GM10847 (cell line): ENCODE measurements around the gene MAF.

Experiments used
- POLR2A ChIP-seq: IDR thresholded peaks from 2 replicates; pipeline ENCODE4 v1.6.1; 2011; ENCODE audit not compliant: insufficient read length; ENCODE audit errors: extremely low read depth

Gene MAF

DNA sequence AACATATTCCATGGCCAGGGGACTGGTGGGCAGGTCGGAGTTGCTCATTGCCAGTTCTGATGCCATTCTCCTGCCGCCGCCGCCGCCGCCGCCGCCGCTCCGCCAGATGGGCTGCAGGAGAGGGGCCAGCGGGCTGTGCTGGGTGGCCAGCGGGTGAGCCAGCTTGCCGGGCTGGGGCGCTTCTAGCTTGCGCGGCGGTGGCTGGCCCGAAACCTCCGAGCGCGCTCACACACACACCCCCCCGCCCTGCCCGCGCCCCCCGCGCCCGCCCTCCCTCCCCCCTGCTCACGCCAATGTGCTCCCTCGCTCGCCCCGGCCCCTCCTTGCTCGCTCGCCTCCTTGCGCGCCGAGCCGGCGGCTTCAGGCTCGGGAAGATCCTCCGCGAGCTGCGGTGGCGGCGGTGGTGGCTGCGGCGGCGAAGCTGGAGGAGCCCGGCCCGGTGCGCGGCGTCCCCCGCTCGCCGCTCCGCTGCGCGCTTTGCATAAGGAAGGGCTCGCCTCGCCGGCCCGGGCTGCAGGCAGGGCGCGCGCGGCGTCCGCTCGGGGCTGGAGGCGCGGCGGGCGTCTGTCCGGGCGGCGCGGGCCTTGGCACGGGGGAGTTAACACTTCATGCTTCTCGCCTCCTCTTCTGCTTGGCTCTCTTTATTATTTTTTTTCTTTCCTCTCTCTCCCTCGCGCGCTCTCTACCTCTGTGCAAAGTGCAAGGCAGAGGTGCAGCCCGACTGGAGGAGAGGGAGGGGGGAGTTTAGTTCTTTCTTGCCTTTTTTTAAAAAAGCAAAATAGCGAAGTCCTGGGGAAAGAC lies 500 bp downstream of the MAF start:
- TF ChIP-seq POLR2A = no peak

- no peak for TF ChIP-seq POLR2A
Measured at GRCh38 chr16:79599256-79599836, 1.2 kb downstream of the MAF start.

DNA sequence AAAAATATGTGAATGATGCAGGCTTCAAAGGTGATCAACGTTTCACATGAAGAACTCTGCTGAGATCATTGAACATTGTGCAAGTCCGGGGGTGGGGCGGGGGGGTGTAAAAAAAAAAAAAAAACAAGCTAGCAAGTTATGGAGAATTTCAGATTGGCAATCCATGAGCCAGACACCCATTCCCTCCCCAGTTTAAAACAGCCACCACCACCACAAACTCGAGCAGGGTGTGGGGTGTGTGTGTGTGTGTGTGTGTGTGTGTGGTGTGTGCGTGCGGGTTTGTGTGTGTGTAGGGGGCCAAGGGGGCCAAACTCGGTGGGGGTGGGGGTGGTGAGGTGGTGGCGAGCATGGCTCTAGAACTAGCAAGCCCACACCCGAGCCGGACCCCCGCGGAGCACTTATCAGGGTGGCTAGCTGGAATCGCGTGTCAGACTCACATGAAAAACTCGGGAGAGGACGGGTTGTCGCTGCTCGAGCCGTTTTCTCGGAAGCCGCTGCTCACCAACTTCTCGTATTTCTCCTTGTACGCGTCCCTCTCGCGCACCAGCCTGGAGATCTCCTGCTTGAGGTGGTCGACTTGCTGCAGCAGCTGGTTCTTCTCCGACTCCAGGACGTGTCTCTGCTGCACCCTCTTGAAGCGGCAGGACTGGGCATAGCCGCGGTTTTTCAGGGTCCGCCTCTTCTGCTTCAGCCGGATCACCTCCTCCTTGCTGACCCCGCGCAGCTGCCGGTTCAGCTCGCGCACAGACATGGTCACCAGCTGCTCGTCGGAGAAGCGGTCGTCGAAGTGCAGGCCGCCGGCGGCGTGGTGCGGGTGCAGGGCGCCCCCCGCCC lies 2.0 kb downstream of the MAF start:
- TF ChIP-seq POLR2A = no peak

GRCh38 chr16:79598063-79598347 lies 2.5 kb downstream of the MAF start:
- TF ChIP-seq POLR2A = no peak

GRCh38 chr16:79597277-79598062 lies 3.1 kb downstream of the MAF start:
- TF ChIP-seq POLR2A = no peak

DNA sequence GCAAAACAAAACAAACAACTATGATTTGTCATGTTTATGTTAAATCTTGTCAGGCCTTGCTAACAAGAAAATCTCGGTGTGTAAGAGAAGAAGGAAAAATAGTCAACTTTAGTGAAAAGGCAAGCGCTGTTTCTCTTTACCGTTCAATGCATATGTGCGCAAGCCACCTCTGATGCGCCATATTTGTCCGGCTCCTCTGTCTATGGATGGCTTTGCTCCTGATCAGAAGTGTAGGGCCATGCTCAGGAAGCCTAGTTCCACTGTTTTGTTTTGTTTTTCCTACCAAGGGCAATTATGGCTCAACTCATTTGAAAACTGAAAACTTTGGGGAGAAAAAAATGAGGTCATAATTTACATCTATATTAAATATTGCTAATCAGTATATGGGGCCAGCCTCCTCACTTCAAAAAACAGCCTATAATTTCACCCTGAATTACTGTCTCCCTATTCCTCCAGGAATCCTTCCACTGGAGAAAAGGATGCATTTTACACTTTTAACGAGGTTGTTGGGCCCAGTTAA lies 4.5 kb downstream of the MAF start:
- TF ChIP-seq POLR2A = no peak

GRCh38 chr16:79595231-79595641 lies 5.3 kb downstream of the MAF start:
- no peak for TF ChIP-seq POLR2A

DNA sequence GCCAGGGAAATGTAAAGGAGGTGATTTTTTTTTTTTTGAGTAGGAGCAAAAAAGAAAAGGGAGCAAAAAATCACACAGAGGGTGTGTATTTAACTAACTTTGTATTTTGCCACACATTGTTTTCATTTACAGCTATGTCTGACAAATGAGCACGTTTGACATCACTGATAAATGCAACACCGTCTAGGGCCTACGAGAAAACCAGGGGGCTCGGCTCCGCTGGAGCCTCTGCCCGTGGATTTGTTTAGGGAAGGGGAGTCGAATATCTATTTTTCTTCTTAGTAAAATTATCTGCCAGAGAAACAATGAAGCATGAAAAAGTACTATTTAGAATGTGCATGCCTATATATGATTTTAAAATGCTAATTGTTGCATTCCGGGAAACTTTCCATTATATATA lies 6.8 kb downstream of the MAF start:
- TF ChIP-seq POLR2A = no peak

DNA sequence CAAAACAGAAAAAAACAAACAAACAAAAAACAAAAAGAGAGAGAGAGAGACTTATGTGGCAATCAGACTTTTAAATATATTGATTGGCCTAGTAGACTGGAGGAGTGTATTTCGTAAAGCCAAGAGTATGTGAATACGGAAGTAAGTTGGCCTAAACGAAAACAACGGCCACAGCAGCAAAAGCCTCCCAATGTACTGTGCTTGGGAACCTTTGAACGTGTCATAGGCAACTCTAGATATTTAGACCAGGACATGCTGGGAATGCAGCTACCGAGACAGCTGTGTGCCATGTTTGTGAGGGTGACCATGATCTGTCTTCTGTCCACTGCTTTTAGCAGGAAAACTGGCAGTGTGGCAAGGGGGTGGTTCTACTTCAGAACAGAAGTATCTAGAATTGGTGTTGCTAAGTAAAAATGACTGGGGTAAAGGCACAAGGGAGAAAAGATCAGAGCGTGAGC lies 7.4 kb downstream of the MAF start:
- no peak for TF ChIP-seq POLR2A

- TF ChIP-seq POLR2A = no peak
Measured at GRCh38 chr16:79592186-79592585, 8.4 kb downstream of the MAF start.

GRCh38 chr16:79589601-79590102 lies 10.9 kb downstream of the MAF start:
- no peak for TF ChIP-seq POLR2A

GRCh38 chr16:79587897-79588296 lies 12.6 kb downstream of the MAF start:
- no peak for TF ChIP-seq POLR2A

DNA sequence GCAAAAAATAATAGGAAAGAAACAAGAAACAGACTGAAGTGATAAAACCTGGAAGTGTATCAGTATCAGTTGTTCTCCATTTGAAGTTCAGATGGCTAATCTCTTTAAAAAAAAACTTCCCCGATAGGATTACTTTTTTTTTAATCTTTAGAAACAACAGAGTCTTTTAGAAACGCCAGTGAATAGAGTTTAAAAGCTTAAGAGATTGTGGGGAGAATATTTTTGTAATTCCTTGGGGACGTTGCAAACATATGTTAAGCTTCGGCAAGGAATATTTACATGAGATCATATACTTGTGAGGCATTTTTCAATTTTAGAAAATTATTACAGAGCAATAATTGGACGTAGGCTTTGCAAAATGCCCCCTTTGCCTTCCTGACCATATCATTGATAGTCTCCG lies 13.2 kb downstream of the MAF start:
- TF ChIP-seq POLR2A = no peak

GRCh38 chr16:79582789-79583188 lies 17.7 kb downstream of the MAF start:
- no peak for TF ChIP-seq POLR2A

- TF ChIP-seq POLR2A = no peak
Measured at GRCh38 chr16:79580453-79581191, 19.9 kb downstream of the MAF start.

DNA sequence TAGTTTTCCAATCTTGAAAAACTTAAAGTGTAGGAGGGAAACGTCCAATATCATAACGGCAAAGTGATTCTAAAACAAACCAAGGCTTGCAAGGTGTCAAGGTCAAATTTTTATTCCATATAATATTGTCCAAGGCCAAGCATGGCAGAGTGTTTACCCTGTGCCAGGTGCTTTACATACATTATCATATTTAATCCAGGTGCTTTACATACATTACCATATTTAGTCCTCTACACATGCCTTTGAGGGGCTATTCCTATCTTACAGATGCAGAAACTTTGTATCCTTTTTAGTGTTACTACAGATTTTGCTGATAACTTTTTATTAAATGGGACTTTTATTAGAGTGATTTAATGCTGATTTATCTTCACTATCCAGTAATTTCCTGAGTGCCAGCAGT lies 23.9 kb downstream of the MAF start:
- TF ChIP-seq POLR2A = no peak
